HepG2 (cell line): ENCODE measurements around the gene CLDN15. TPM values are rescaled to one million over a fixed set of nuclear protein-coding genes. Genes with fewer than 3 reads are reported as not detected.
"Not testable (repeated sequence)": the region's sequence is repeated elsewhere in the genome, so short reads cannot be mapped to it uniquely, and the experiment has no call there.

Experiments
- ATAC-seq: fragments of 200-7000 bp; cut with Tn5 transposase; 3 replicates; pipeline ENCODE4 v1.9.1; 2020; ENCODE audit warnings: mild to moderate bottlenecking, moderate library complexity
- BruUV-seq: library from RNA; stranded (reverse); fragments of 400-500 nt; replicated peaks from 2 replicates; lab custom pipeline; 2021; lab: Mats Ljungman, UMichigan
- CTCF ChIA-PET: fragments of 300-600 bp; formaldehyde crosslinking; extraction: SDS; loops from one replicate; lab custom pipeline; 2021; ENCODE audit warnings: low total read pairs, inconsistent platforms, low intra/inter-chr PET ratio; lab: Yijun Ruan, JAX
- POLR2A ChIA-PET: fragments of 350-600 bp; sonication (Branson Sonifier 250); formaldehyde crosslinking; loops from one replicate; lab custom pipeline; 2020; ENCODE audit warnings: antibody characterized with exemption, inconsistent platforms; lab: Yijun Ruan, JAX
- DNase-seq: peaks from one replicate; pipeline ENCODE4 v3.0.0-alpha.2; 2015; ENCODE audit warnings: low spot score
- FAIRE-seq: peaks from 3 replicates; lab custom pipeline; 2011; peaks lifted over from hg19 to GRCh38; lab: Jason Lieb, UNC
- H2AFZ ChIP-seq: one replicate; pipeline ENCODE4 v1.6.1; 2011; ENCODE audit warnings: low read length, inconsistent platforms
- H3K27ac ChIP-seq: fragments of 300-600 bp; 3 replicates; pipeline ENCODE4 v1.8.0; 2011; ENCODE audit warnings: mixed run types, mild to moderate bottlenecking, mixed read lengths, low read length, inconsistent platforms; ENCODE audit not compliant: insufficient read depth; ENCODE audit errors: extremely low read length
- H3K27me3 ChIP-seq, 2 experiments: fragments of 200-600 bp in 1 of 2; 2 replicates in 1 of 2; 3 replicates in 1 of 2; pipeline versions ENCODE4 v1.6.0 to v1.8.0; 2011; ENCODE audit warnings: low read length in 2 of 2, mild to moderate bottlenecking in 2 of 2, moderate library complexity in 2 of 2, inconsistent platforms in 1 of 2; ENCODE audit not compliant: insufficient read depth in 2 of 2, control insufficient read depth in 1 of 2
- H3K36me3 ChIP-seq, 2 experiments: fragments of 200-600 bp in 1 of 2; replicated peaks in 1 of 2; 2 replicates in 1 of 2; 3 replicates in 1 of 2; pipeline versions ENCODE4 v1.5.1 to v1.8.0; 2011; ENCODE audit warnings: low read length in 2 of 2, inconsistent platforms in 1 of 2; ENCODE audit not compliant: insufficient read depth in 2 of 2, control insufficient read depth in 1 of 2
- H3K4me1 ChIP-seq: 2 replicates; pipeline ENCODE4 v1.5.1; 2012; ENCODE audit warnings: low read length, inconsistent platforms; ENCODE audit not compliant: insufficient read depth
- H3K4me2 ChIP-seq: 2 replicates; pipeline ENCODE4 v1.6.0; 2011; ENCODE audit warnings: low read depth, low read length, inconsistent platforms
- H3K4me3 ChIP-seq, 3 experiments: fragments of 200-600 bp in 1 of 3; sonication (generic), shearing (Covaris generic) in 1 of 3; replicated peaks in 1 of 3; 2 replicates each; pipeline ENCODE4 v1.5.1; 2011 to 2016; ENCODE audit warnings: low read length in 3 of 3, inconsistent platforms in 2 of 3, low read depth in 2 of 3, mild to moderate bottlenecking in 2 of 3, control low read depth in 1 of 3, mixed read lengths in 1 of 3; ENCODE audit not compliant: insufficient read depth in 1 of 3
- H3K79me2 ChIP-seq: one replicate; pipeline ENCODE4 v1.6.1; 2011; ENCODE audit warnings: low read length, inconsistent platforms; ENCODE audit not compliant: insufficient read depth
- H3K9ac ChIP-seq: 2 replicates; pipeline ENCODE4 v1.6.0; 2011; ENCODE audit warnings: mild to moderate bottlenecking, low read depth, low read length, inconsistent platforms; ENCODE audit not compliant: insufficient read depth
- H3K9me3 ChIP-seq: 2 replicates; pipeline ENCODE4 v1.5.1; 2012; ENCODE audit warnings: mild to moderate bottlenecking, low read length
- H4K20me1 ChIP-seq: 2 replicates; pipeline ENCODE4 v1.6.0; 2011; ENCODE audit warnings: inconsistent platforms, mild to moderate bottlenecking, low read length, moderate library complexity; ENCODE audit not compliant: insufficient read depth
- BRCA1 ChIP-seq: sonication (generic); formaldehyde crosslinking; IDR thresholded peaks from 2 replicates; pipeline ENCODE4 v1.4.0; 2020; ENCODE audit warnings: missing genetic modification reagents
- DMAP1 ChIP-seq: IDR thresholded peaks from 2 replicates; pipeline ENCODE4 v1.6.1; 2016
- FOSL1 ChIP-seq: sonication (generic); formaldehyde crosslinking; IDR thresholded peaks from 2 replicates; pipeline ENCODE4 v1.9.0; 2021; ENCODE audit warnings: missing genetic modification reagents, borderline replicate concordance
- NCOA5 ChIP-seq: sonication (generic); formaldehyde crosslinking; IDR thresholded peaks from 2 replicates; pipeline ENCODE4 v1.4.0; 2020; ENCODE audit warnings: missing genetic modification reagents
- PLRG1 ChIP-seq: fragments of 450-650 bp; conservative IDR thresholded peaks from 2 replicates; pipeline ENCODE4 v1.6.1; 2016
- ZFP41 ChIP-seq: sonication (generic); formaldehyde crosslinking; IDR thresholded peaks from 2 replicates; pipeline ENCODE4 v1.4.0; 2020; ENCODE audit warnings: mild to moderate bottlenecking, missing genetic modification reagents, borderline replicate concordance
- ZNF34 ChIP-seq: sonication (generic); formaldehyde crosslinking; IDR thresholded peaks from 2 replicates; pipeline ENCODE4 v1.4.0; 2020; ENCODE audit warnings: mild to moderate bottlenecking, missing genetic modification reagents, borderline replicate concordance
- ZNF557 ChIP-seq: sonication (generic); formaldehyde crosslinking; IDR thresholded peaks from 2 replicates; pipeline ENCODE4 v1.4.0; 2020; ENCODE audit warnings: missing genetic modification reagents
- ZNF572 ChIP-seq: sonication (generic); formaldehyde crosslinking; IDR thresholded peaks from 2 replicates; pipeline ENCODE4 v1.5.1; 2020; ENCODE audit warnings: mild to moderate bottlenecking, missing genetic modification reagents
- ZNF850 ChIP-seq: sonication (generic); formaldehyde crosslinking; conservative IDR thresholded peaks from 2 replicates; pipeline ENCODE4 v1.9.0; 2021; ENCODE audit warnings: mild to moderate bottlenecking, missing genetic modification reagents
- WGBS: methylation state at CpG from one replicate; pipeline ENCODE4 v1.1.6; 2017; ENCODE audit warnings: low lambda C conversion rate; 5-methylcytosine and 5-hydroxymethylcytosine counted together
- in situ Hi-C: cut with HindIII; loops from 2 replicates; pipeline ENCODE4 v1.10.0; 2017; ENCODE audit warnings: low pct_unique_long_range_greater_than_20kb; ENCODE audit not compliant: extremely low pct_ligation_motif_present
- intact Hi-C: fragments of 100-400 bp; cut with micrococcal nuclease; formaldehyde crosslinking; loops from one replicate; pipeline ENCODE4 v1.10.0; 2022; ENCODE audit not compliant: unreplicated experiment
- polyA plus RNA-seq, 8 experiments: library from polyadenylated mRNA; depleted of rRNA in 3 of 8; stranded (reverse) in 7 of 8; unstranded in 1 of 8; fragments of >200 nt; fragmentation: Illumina TruSeq in 4 of 8; extraction: Trizol in 4 of 8; gene quantifications; 2 replicates each; pipeline versions ENCODE4 v1.2.1 to v1.2.3, GENCODE V29; 2011 to 2016; ENCODE audit warnings: low read depth in 4 of 8, missing spikeins in 1 of 8, mixed read lengths in 1 of 8; ENCODE audit not compliant: insufficient read depth in 1 of 8
- total RNA-seq, 5 experiments: library from RNA; depleted of rRNA; stranded (reverse); fragments of >200 nt; fragmentation: Illumina TruSeq; extraction: Trizol; gene quantifications; 2 replicates each; pipeline ENCODE4 v1.2.3, GENCODE V29; 2016; ENCODE audit warnings: low read depth in 1 of 5

CLDN15 gene
- total and polyA plus RNA-seq, 2 of the 13 experiments (the other 11 are each of a cell fraction or from before 2014, with no cell fraction given), result 7.1 to 17.8 TPM

DNA sequence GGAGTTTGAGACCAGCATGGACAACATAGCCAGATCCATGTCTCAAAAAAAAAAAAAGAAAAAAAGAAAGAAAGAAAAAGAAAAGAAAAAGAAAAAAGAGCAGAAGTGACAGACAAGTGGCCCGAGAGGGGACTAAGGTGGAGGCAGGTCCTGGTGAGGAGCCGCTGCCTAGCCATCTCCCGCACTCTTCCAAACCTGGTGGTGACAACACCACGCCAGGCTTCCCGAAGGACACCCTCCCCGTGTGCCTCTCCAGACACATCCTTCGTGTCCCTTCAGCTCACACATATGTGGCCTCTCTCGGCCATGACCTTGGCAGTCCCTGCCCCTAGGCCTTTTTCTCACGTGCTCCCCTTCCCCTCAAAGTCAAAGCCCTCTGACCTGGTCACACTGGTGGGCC, 47.6 kb upstream of the CLDN15 start (continued):
- no peak for TF ChIP-seq ZNF572 (CRISPR knock-in tag)

DNA sequence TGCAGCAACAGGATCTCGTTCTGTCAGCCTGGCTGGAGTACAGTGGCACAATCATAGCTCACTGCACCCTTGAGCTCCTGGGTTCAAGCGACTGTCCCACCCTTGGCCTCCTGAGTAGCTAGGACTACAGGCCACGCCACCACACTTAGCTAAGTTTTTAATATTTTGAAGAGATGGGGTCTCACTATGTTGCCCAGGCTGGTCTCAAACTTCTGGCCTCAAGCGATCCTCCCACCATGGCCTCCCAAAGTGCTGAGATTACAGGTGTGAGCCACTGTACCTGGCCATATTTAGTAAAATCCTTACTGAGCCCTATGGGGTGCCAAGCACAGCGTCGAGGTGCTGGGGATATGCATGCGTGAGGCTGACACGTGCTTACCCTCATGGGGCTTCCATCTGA, 43.3 kb upstream of the CLDN15 start:
- POLR2A ChIA-PET, result interaction anchor here (0.7 kb wide), 1 partner anchor 29 kb away, joined by 3 read pairs; no protein-coding TSS in a partner anchor
- ATAC-seq, FAIRE-seq, H3K79me2 ChIP-seq, H3K4me2 ChIP-seq, H2AFZ ChIP-seq, H4K20me1 ChIP-seq, BruUV-seq, H3K4me3 ChIP-seq, H3K27me3 ChIP-seq, DNase-seq, H3K36me3 ChIP-seq, CTCF ChIA-PET, H3K9me3 ChIP-seq, H3K27ac ChIP-seq, H3K9ac ChIP-seq, H3K4me1 ChIP-seq, intact Hi-C loops: not testable (repeated sequence)
- 50% methylated on average over 8 of the region's 8 CpGs for WGBS
- in situ Hi-C loops, result loop anchor here (25.0 kb wide), 1 partner anchor 394 kb away; the partner anchor contains the start of genes ACHE, SRRT and UFSP1

DNA sequence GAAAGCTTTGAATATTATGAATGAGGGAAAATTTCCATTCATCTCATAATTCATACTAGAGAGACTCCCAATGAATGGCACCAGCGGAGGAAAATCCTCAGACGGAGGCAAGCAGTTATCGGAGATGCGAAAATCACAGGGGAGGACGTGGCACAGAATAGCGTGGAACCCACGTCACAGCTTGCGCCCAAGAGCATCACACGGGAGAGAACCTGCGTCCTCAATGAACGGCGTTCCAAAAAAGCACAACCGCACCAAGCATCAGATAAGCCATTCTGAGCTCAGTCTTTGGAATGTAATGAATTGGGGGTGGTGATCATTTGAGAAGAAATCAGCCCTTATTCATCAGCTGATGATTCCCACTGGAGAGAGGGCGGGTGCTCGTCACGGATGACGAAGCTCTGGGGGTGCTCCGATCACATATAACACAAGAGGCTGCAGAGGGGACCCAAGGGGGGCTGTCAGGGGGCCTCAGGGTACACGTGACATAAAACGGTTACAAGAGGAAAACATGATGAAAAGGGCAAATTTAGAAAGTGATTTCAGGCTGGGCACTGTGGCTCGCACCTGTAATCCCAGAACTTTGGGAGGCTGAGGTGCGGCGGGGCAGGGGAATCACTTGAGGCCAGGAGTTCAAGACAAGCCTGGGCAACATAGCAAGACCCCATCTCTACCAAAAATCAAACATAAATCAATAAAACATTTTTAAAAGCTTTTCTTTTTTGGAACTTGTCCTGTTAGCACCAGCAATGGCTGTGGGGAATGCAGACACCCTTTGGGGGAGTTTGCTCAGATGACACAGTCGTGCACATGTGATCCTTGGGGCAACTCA, 41.1 kb upstream of the CLDN15 start:
- Histone ChIP-seq H3K4me3 (no peak overlapping the region), H3K9me3 (no peaks in the 10 kb centered on the region), H3K36me3 (no peaks in the 10 kb centered on the region), H3K27ac (no peak overlapping the region), H4K20me1 (no peaks in the 10 kb centered on the region), H3K79me2 (no peaks in the 10 kb centered on the region), H3K4me1 (peaks cover 6% of the 10 kb centered on the region; the same call in 1 of the 2 replicates), H3K9ac (no peak overlapping the region), H2AFZ (no peak overlapping the region), H3K27me3 (no peaks in the 10 kb centered on the region), H3K4me2 (no peak overlapping the region)
- in situ Hi-C loops, result loop anchor here (25.0 kb wide), 1 partner anchor 391 kb away; the partner anchor contains the start of genes ACHE, SRRT and UFSP1
- ATAC-seq (no peak), FAIRE-seq (no peak), DNase-seq (no peak)
- ChIA-PET POLR2A (no interaction called here), CTCF (no interaction called here)
- TF ChIP-seq ZFP41, result no peak
- TF ChIP-seq DMAP1 (CRISPR knock-in tag), result no peak
- no peak for TF ChIP-seq ZNF557 (CRISPR knock-in tag)
- no peak for TF ChIP-seq FOSL1 (CRISPR knock-in tag)
- no peak for TF ChIP-seq NCOA5 (CRISPR knock-in tag)
- no peak for TF ChIP-seq BRCA1
- no peak for TF ChIP-seq ZNF34 (CRISPR knock-in tag)
- TF ChIP-seq PLRG1, result no peak
- TF ChIP-seq ZNF850, result no peak
- no TSS peak for BruUV-seq
- intact Hi-C loops, result no loop called here
- WGBS, result 70% methylated on average over 24 of the region's 24 CpGs
